BLaER1 (cell line): Measurements from ENCODE around the gene UTS2R.
"Not testable (repeated sequence)": the region's sequence is repeated elsewhere in the genome, so short reads cannot be mapped to it uniquely, and the experiment has no call there.

Source experiments
- H3K27ac ChIP-seq: shearing (Covaris generic); formaldehyde crosslinking; 2 replicates; pipeline ENCODE4 v1.8.1; 2022
- H3K27me3 ChIP-seq: shearing (Covaris generic); formaldehyde crosslinking; 2 replicates; pipeline ENCODE4 v1.8.1; 2022
- H3K36me3 ChIP-seq: shearing (Covaris generic); formaldehyde crosslinking; 2 replicates; pipeline ENCODE4 v1.8.1; 2022
- H3K4me1 ChIP-seq: shearing (Covaris generic); formaldehyde crosslinking; 2 replicates; pipeline ENCODE4 v1.8.1; 2022
- H3K4me2 ChIP-seq: shearing (Covaris generic); formaldehyde crosslinking; 2 replicates; pipeline ENCODE4 v1.8.1; 2022
- H3K4me3 ChIP-seq: shearing (Covaris generic); formaldehyde crosslinking; 2 replicates; pipeline ENCODE4 v1.8.1; 2022
- H3K9ac ChIP-seq: shearing (Covaris generic); formaldehyde crosslinking; 2 replicates; pipeline ENCODE4 v1.8.1; 2022
- H3K9me3 ChIP-seq: shearing (Covaris generic); formaldehyde crosslinking; 2 replicates; pipeline ENCODE4 v1.8.1; 2022
- H4K20me1 ChIP-seq: shearing (Covaris generic); formaldehyde crosslinking; 2 replicates; pipeline ENCODE4 v1.8.1; 2022
- Cebpa-rat ChIP-seq: shearing (Covaris generic); IDR thresholded peaks from 2 replicates; pipeline ENCODE4 v1.8.1; 2022

The UTS2R gene

GRCh38 chr17:82346342-82347300, 24.9 kb upstream of the UTS2R start:
- H3K27ac ChIP-seq, result peak overlapping the region; percentile 44; the same call in 1 of the 2 replicates
- peak overlapping the region; percentile 1; the same call in 1 of the 2 replicates for H3K9ac ChIP-seq
- H4K20me1 ChIP-seq, result no peaks in the 10 kb centered on the region; the same call in 1 of the 2 replicates
- no peak overlapping the region for H3K4me3 ChIP-seq
- no peak for TF ChIP-seq Cebpa-rat
- H3K27me3 ChIP-seq, result no peaks in the 10 kb centered on the region
- no peaks in the 10 kb centered on the region for H3K36me3 ChIP-seq
- H3K4me1 ChIP-seq, result peaks cover 57% of the 10 kb centered on the region
- H3K4me2 ChIP-seq, result peak overlapping the region; percentile 68
- no peaks in the 10 kb centered on the region for H3K9me3 ChIP-seq

GRCh38 chr17:82347994-82348393, 23.6 kb upstream of the UTS2R start:
- peaks cover 71% of the 10 kb centered on the region for H3K4me1 ChIP-seq
- not testable (repeated sequence) for H3K27ac ChIP-seq

GRCh38 chr17:82348434-82348833, 23.1 kb upstream of the UTS2R start:
- no peak overlapping the region for H3K9ac ChIP-seq
- H3K36me3 ChIP-seq, result no peaks in the 10 kb centered on the region
- H3K27ac ChIP-seq, result no peak overlapping the region
- H3K4me2 ChIP-seq, result peak overlapping the region; percentile 94; the same call in 1 of the 2 replicates
- H3K4me3 ChIP-seq, result no peak overlapping the region
- no peak for TF ChIP-seq Cebpa-rat
- no peaks in the 10 kb centered on the region for H3K9me3 ChIP-seq
- no peaks in the 10 kb centered on the region for H3K27me3 ChIP-seq
- peaks cover 75% of the 10 kb centered on the region for H3K4me1 ChIP-seq
- H4K20me1 ChIP-seq, result no peaks in the 10 kb centered on the region; the same call in 1 of the 2 replicates

More at GRCh38 chr17:82347994-82348393, 23.6 kb upstream of the UTS2R start:
- peak overlapping the region; percentile 94; the same call in 1 of the 2 replicates for H3K4me2 ChIP-seq
- H3K9me3 ChIP-seq, H3K9ac ChIP-seq, H3K4me3 ChIP-seq, H3K27me3 ChIP-seq, H3K36me3 ChIP-seq, H4K20me1 ChIP-seq: not testable (repeated sequence)

GRCh38 chr17:82348866-82349265, 22.7 kb upstream of the UTS2R start:
- peak overlapping the region; percentile 96; the same call in 1 of the 2 replicates for H3K27ac ChIP-seq
- H3K27me3 ChIP-seq, result no peaks in the 10 kb centered on the region
- H3K9me3 ChIP-seq, result no peaks in the 10 kb centered on the region
- H4K20me1 ChIP-seq, result no peaks in the 10 kb centered on the region; the same call in 1 of the 2 replicates
- TF ChIP-seq Cebpa-rat, result no peak
- H3K36me3 ChIP-seq, result no peaks in the 10 kb centered on the region
- peak overlapping the region; percentile 94 for H3K4me2 ChIP-seq
- no peak overlapping the region for H3K9ac ChIP-seq
- no peak overlapping the region for H3K4me3 ChIP-seq
- H3K4me1 ChIP-seq, result peaks cover 80% of the 10 kb centered on the region

GRCh38 chr17:82349287-82349701, 22.3 kb upstream of the UTS2R start:
- peak overlapping the region; percentile 96 for H3K27ac ChIP-seq
- H3K4me1 ChIP-seq, result peaks cover 82% of the 10 kb centered on the region
- H3K9me3 ChIP-seq, result no peaks in the 10 kb centered on the region
- H3K36me3 ChIP-seq, result no peaks in the 10 kb centered on the region
- no peak for TF ChIP-seq Cebpa-rat
- no peaks in the 10 kb centered on the region; the same call in 1 of the 2 replicates for H4K20me1 ChIP-seq
- H3K4me2 ChIP-seq, result peak overlapping the region; percentile 94
- H3K27me3 ChIP-seq, result no peaks in the 10 kb centered on the region
- no peak overlapping the region for H3K4me3 ChIP-seq
- peak overlapping the region; percentile 10; the same call in 1 of the 2 replicates for H3K9ac ChIP-seq

- Histone ChIP-seq H3K4me3 (peak overlapping the region; percentile 30), H3K9ac (peak overlapping the region; percentile 81), H3K4me2 (peak overlapping the region; percentile 94), H4K20me1 (no peaks in the 10 kb centered on the region; the same call in 1 of the 2 replicates), H3K27me3 (no peaks in the 10 kb centered on the region), H3K9me3 (no peaks in the 10 kb centered on the region), H3K36me3 (no peaks in the 10 kb centered on the region), H3K27ac (peak overlapping the region; percentile 96), H3K4me1 (peaks cover 81% of the 10 kb centered on the region)
- no peak for TF ChIP-seq Cebpa-rat
Measured at GRCh38 chr17:82350182-82351030, 21.2 kb upstream of the UTS2R start.

- no peaks in the 10 kb centered on the region for H3K9me3 ChIP-seq
- no peak for TF ChIP-seq Cebpa-rat
- no peaks in the 10 kb centered on the region; the same call in 1 of the 2 replicates for H4K20me1 ChIP-seq
- peaks cover 82% of the 10 kb centered on the region for H3K4me1 ChIP-seq
- no peaks in the 10 kb centered on the region for H3K27me3 ChIP-seq
- H3K9ac ChIP-seq, result peak overlapping the region; percentile 81
- peak overlapping the region; percentile 96 for H3K27ac ChIP-seq
- H3K36me3 ChIP-seq, result no peaks in the 10 kb centered on the region
- peak overlapping the region; percentile 94 for H3K4me2 ChIP-seq
- H3K4me3 ChIP-seq, result no peak overlapping the region; the same call in 1 of the 2 replicates
Measured at GRCh38 chr17:82351254-82351712, 20.3 kb upstream of the UTS2R start.

GRCh38 chr17:82351713-82352488, 19.7 kb upstream of the UTS2R start:
- no peak for TF ChIP-seq Cebpa-rat
- Histone ChIP-seq H3K27me3 (no peaks in the 10 kb centered on the region), H3K4me3 (no peak overlapping the region), H3K4me2 (peak overlapping the region; percentile 94), H3K9ac (peak overlapping the region; percentile 81), H3K9me3 (no peaks in the 10 kb centered on the region), H3K36me3 (no peaks in the 10 kb centered on the region), H4K20me1 (no peaks in the 10 kb centered on the region; the same call in 1 of the 2 replicates), H3K27ac (peak overlapping the region; percentile 96), H3K4me1 (peaks cover 82% of the 10 kb centered on the region)

GRCh38 chr17:82353484-82353883, 18.1 kb upstream of the UTS2R start:
- Histone ChIP-seq H3K27me3 (no peaks in the 10 kb centered on the region), H4K20me1 (no peaks in the 10 kb centered on the region; the same call in 1 of the 2 replicates), H3K9ac (no peak overlapping the region), H3K36me3 (no peaks in the 10 kb centered on the region), H3K27ac (no peak overlapping the region), H3K4me2 (peak overlapping the region; percentile 94), H3K9me3 (no peaks in the 10 kb centered on the region), H3K4me3 (no peak overlapping the region), H3K4me1 (peaks cover 84% of the 10 kb centered on the region)
- no peak for TF ChIP-seq Cebpa-rat
